GM18505 (cell line): Measurements from ENCODE around the gene XRN1.
"Not testable (repeated sequence)": the region's sequence is repeated elsewhere in the genome, so short reads cannot be mapped to it uniquely, and the experiment has no call there.

Experiments used
- ATAC-seq: cut with Tn5 transposase; IDR thresholded peaks from one replicate; pipeline ENCODE4 v1.9.1; 2021; ENCODE audit not compliant: unreplicated experiment
- POLR2A ChIP-seq: IDR thresholded peaks from 4 replicates; pipeline ENCODE4 v1.6.1; 2011; ENCODE audit warnings: borderline replicate concordance; ENCODE audit not compliant: insufficient read depth, insufficient read length; ENCODE audit errors: extremely low read depth

XRN1 gene

GRCh38 chr3:142450189-142450588 is 2.4 kb upstream of the XRN1 start:
- TF ChIP-seq POLR2A: no peak
- ATAC-seq: no peak

GRCh38 chr3:142447301-142447851 is 461 bp downstream of the XRN1 start:
- ATAC-seq: peak; percentile 33
- TF ChIP-seq POLR2A: no peak

GRCh38 chr3:142445816-142446254 is 2.0 kb downstream of the XRN1 start:
- no peak for TF ChIP-seq POLR2A
- peak; percentile 41 for ATAC-seq

- no peak for TF ChIP-seq POLR2A
- ATAC-seq: no peak
Measured at GRCh38 chr3:142444343-142444742, 3.5 kb downstream of the XRN1 start.

GRCh38 chr3:142443060-142443459 is 4.8 kb downstream of the XRN1 start:
- ATAC-seq: not testable (repeated sequence)

GRCh38 chr3:142439499-142440220 is 8.2 kb downstream of the XRN1 start:
- not testable (repeated sequence) for ATAC-seq

- not testable (repeated sequence) for ATAC-seq
Measured at GRCh38 chr3:142438096-142438495, 9.7 kb downstream of the XRN1 start.

GRCh38 chr3:142436951-142437585 is 10.8 kb downstream of the XRN1 start:
- TF ChIP-seq POLR2A: no peak

GRCh38 chr3:142434503-142434902 is 13.3 kb downstream of the XRN1 start:
- TF ChIP-seq POLR2A: no peak
- no peak for ATAC-seq

More at GRCh38 chr3:142436951-142437585, 10.8 kb downstream of the XRN1 start:
- ATAC-seq: no peak

GRCh38 chr3:142433110-142433509 is 14.7 kb downstream of the XRN1 start:
- no peak for ATAC-seq
- TF ChIP-seq POLR2A: no peak

- no peak for TF ChIP-seq POLR2A
- ATAC-seq: no peak
Measured at GRCh38 chr3:142429582-142429981, 18.3 kb downstream of the XRN1 start.

GRCh38 chr3:142424754-142425153 is 23.1 kb downstream of the XRN1 start:
- TF ChIP-seq POLR2A: no peak
- no peak for ATAC-seq

- no peak for ATAC-seq
- TF ChIP-seq POLR2A: no peak
Measured at GRCh38 chr3:142418926-142419592, 28.8 kb downstream of the XRN1 start.

GRCh38 chr3:142417302-142417701 is 30.5 kb downstream of the XRN1 start:
- no peak for TF ChIP-seq POLR2A
- ATAC-seq: no peak

GRCh38 chr3:142400537-142400936 is 47.3 kb downstream of the XRN1 start:
- not testable (repeated sequence) for ATAC-seq
